H9 (cell line): ENCODE measurements around the gene HECTD3. TPM values are rescaled to one million over a fixed set of nuclear protein-coding genes. Genes with fewer than 3 reads are reported as not detected.

Experiments used
- DNase-seq: peaks from one replicate; pipeline ENCODE4 v3.0.0-alpha.2; 2017
- H2AFZ ChIP-seq: one replicate; pipeline ENCODE4 v1.6.1; 2013; ENCODE audit warnings: mild to moderate bottlenecking, low read length, control low read depth, moderate library complexity
- H2AK5ac ChIP-seq: 2 replicates; pipeline ENCODE4 v1.6.1; 2013; ENCODE audit warnings: low read length, control low read depth, mixed read lengths; ENCODE audit not compliant: insufficient read length
- H2BK120ac ChIP-seq: one replicate; pipeline ENCODE4 v1.6.1; 2013; ENCODE audit warnings: low read depth, mild to moderate bottlenecking, low read length, control low read depth, inconsistent platforms; ENCODE audit not compliant: poor library complexity, severe bottlenecking
- H2BK12ac ChIP-seq: 2 replicates; pipeline ENCODE4 v1.6.1; 2013; ENCODE audit warnings: low read length, control low read depth, mixed read lengths, low read depth; ENCODE audit not compliant: insufficient read length
- H2BK15ac ChIP-seq: 2 replicates; pipeline ENCODE4 v1.6.1; 2013; ENCODE audit warnings: low read depth, low read length, control low read depth
- H2BK20ac ChIP-seq: one replicate; pipeline ENCODE4 v1.6.1; 2013; ENCODE audit warnings: low read depth, mild to moderate bottlenecking, low read length, control low read depth, inconsistent platforms; ENCODE audit not compliant: poor library complexity, severe bottlenecking
- H2BK5ac ChIP-seq: 2 replicates; pipeline ENCODE4 v1.6.1; 2013; ENCODE audit warnings: low read length, control low read depth, mixed read lengths; ENCODE audit not compliant: insufficient read length
- H3K14ac ChIP-seq: 2 replicates; pipeline ENCODE4 v1.6.1; 2013; ENCODE audit warnings: low read length, control low read depth; ENCODE audit not compliant: insufficient read depth
- H3K18ac ChIP-seq: 2 replicates; pipeline ENCODE4 v1.6.1; 2013; ENCODE audit warnings: low read depth, mild to moderate bottlenecking, mixed read lengths, low read length, control low read depth; ENCODE audit not compliant: insufficient read length
- H3K23ac ChIP-seq: 2 replicates; pipeline ENCODE4 v1.6.1; 2013; ENCODE audit warnings: low read length, control low read depth, mixed read lengths, low read depth; ENCODE audit not compliant: insufficient read length
- H3K23me2 ChIP-seq: 2 replicates; pipeline ENCODE4 v1.6.1; 2013; ENCODE audit warnings: low read depth, mild to moderate bottlenecking, mixed read lengths, low read length, control low read depth; ENCODE audit not compliant: insufficient read length, poor library complexity, severe bottlenecking
- H3K27ac ChIP-seq: 2 replicates; pipeline ENCODE4 v1.5.1; 2013; ENCODE audit warnings: low read length, control low read depth, mixed read lengths, low read depth; ENCODE audit not compliant: insufficient read length
- H3K27me3 ChIP-seq: 2 replicates; pipeline ENCODE4 v1.6.1; 2013; ENCODE audit warnings: low read length, control low read depth, inconsistent platforms; ENCODE audit not compliant: insufficient read depth
- H3K4ac ChIP-seq: 2 replicates; pipeline ENCODE4 v1.6.1; 2013; ENCODE audit warnings: low read depth, mild to moderate bottlenecking, control low read depth, inconsistent platforms, low read length, moderate library complexity
- H3K4me1 ChIP-seq: 2 replicates; pipeline ENCODE4 v1.6.1; 2013; ENCODE audit warnings: low read length, control low read depth, inconsistent platforms; ENCODE audit not compliant: insufficient read depth
- H3K4me2 ChIP-seq: 2 replicates; pipeline ENCODE4 v1.6.1; 2013; ENCODE audit warnings: low read length, control low read depth, mixed read lengths; ENCODE audit not compliant: insufficient read length, insufficient read depth
- H3K56ac ChIP-seq: 2 replicates; pipeline ENCODE4 v1.6.1; 2013; ENCODE audit warnings: low read depth, mild to moderate bottlenecking, mixed read lengths, low read length, control low read depth; ENCODE audit not compliant: insufficient read length
- H3K79me1 ChIP-seq: 2 replicates; pipeline ENCODE4 v1.6.1; 2013; ENCODE audit warnings: low read depth, mild to moderate bottlenecking, moderate library complexity, low read length, control low read depth, inconsistent platforms; ENCODE audit not compliant: insufficient read depth, poor library complexity, severe bottlenecking
- H3K79me2 ChIP-seq: 2 replicates; pipeline ENCODE4 v1.6.1; 2013; ENCODE audit warnings: low read length, control low read depth, inconsistent platforms; ENCODE audit not compliant: insufficient read depth
- H3K9ac ChIP-seq: 2 replicates; pipeline ENCODE4 v1.6.1; 2013; ENCODE audit warnings: low read length, control low read depth, mixed read lengths; ENCODE audit not compliant: insufficient read length; ENCODE audit errors: extremely low read depth
- H3K9me3 ChIP-seq: one replicate; pipeline ENCODE4 v1.6.1; 2013; ENCODE audit warnings: low read depth, low read length, inconsistent platforms; ENCODE audit not compliant: control insufficient read depth
- H3T11ph ChIP-seq: one replicate; pipeline ENCODE4 v1.6.1; 2013; ENCODE audit warnings: mild to moderate bottlenecking, low read length, control low read depth, inconsistent platforms
- H4K20me1 ChIP-seq: one replicate; pipeline ENCODE4 v1.6.1; 2013; ENCODE audit not compliant: control insufficient read depth, insufficient read length, insufficient read depth
- H4K5ac ChIP-seq: 2 replicates; pipeline ENCODE4 v1.6.1; 2013; ENCODE audit warnings: low read depth, mild to moderate bottlenecking, mixed read lengths, low read length, control low read depth; ENCODE audit not compliant: insufficient read length
- H4K8ac ChIP-seq: replicated peaks from 2 replicates; pipeline ENCODE4 v1.6.1; 2013; ENCODE audit warnings: low read length, control low read depth, mixed read lengths, low read depth; ENCODE audit not compliant: insufficient read length
- H4K91ac ChIP-seq: 2 replicates; pipeline ENCODE4 v1.6.1; 2013; ENCODE audit warnings: low read depth, mild to moderate bottlenecking, moderate library complexity, mixed read lengths, low read length, control low read depth; ENCODE audit not compliant: insufficient read length
- H3K27ac Mint-ChIP-seq, 3 experiments: 2 replicates in 2 of 3; 3 replicates in 1 of 3; pipeline ENCODE4 v1.8.0; 2020 to 2021; ENCODE audit warnings: mixed read lengths in 3 of 3, mild to moderate bottlenecking in 1 of 3, moderate library complexity in 1 of 3
- H3K27me3 Mint-ChIP-seq: 2 replicates; pipeline ENCODE4 v1.8.0; 2021; ENCODE audit warnings: low read depth, mild to moderate bottlenecking, moderate library complexity, mixed read lengths
- H3K36me3 Mint-ChIP-seq, 3 experiments: 2 replicates in 2 of 3; 3 replicates in 1 of 3; pipeline ENCODE4 v1.8.0; 2020 to 2021; ENCODE audit warnings: low read depth in 3 of 3, mixed read lengths in 3 of 3; ENCODE audit not compliant: insufficient read depth in 1 of 3
- H3K4me1 Mint-ChIP-seq, 2 experiments: 2 replicates each; pipeline ENCODE4 v1.8.0; 2020; ENCODE audit warnings: mixed read lengths in 2 of 2
- H3K4me3 Mint-ChIP-seq, 2 experiments: 2 replicates in 1 of 2; 3 replicates in 1 of 2; pipeline ENCODE4 v1.8.0; 2020 to 2021; ENCODE audit warnings: mild to moderate bottlenecking in 2 of 2, mixed read lengths in 2 of 2, moderate library complexity in 1 of 2
- H3K9me3 Mint-ChIP-seq, 2 experiments: 2 replicates in 1 of 2; 3 replicates in 1 of 2; pipeline ENCODE4 v1.8.0; 2020; ENCODE audit warnings: mild to moderate bottlenecking in 2 of 2, mixed read lengths in 2 of 2, moderate library complexity in 1 of 2
- WGBS: extraction: QIAGEN DNeasy Blood & Tissue Kit; methylation state at CpG from one replicate; pipeline ENCODE4 v1.1.7; 2013; ENCODE audit warnings: missing lambda C conversion rate, low lambda C conversion rate, mixed read lengths; ENCODE audit not compliant: insufficient read length; ENCODE audit errors: extremely low coverage; 5-methylcytosine and 5-hydroxymethylcytosine counted together
- total RNA-seq: library from RNA; stranded (reverse); gene quantifications from 2 replicates; pipeline ENCODE4 v1.2.1, GENCODE V29; 2021
- TF ChIP-seq, protein P1 (sequence below): fragments of 200-600 bp; sonication (generic); conservative IDR thresholded peaks from 3 replicates; pipeline ENCODE4 v1.8.0; 2021; ENCODE audit warnings: antibody characterized with exemption, mild to moderate bottlenecking

Gene HECTD3
- total RNA-seq, 1 experiment from 2014 or later, result 36.0 TPM

- no peaks in the 10 kb centered on the region for H4K20me1 ChIP-seq
These were observed 34.9 kb downstream of the HECTD3 start for GRCh38 chr1:44976252-44976651.

More at GRCh38 chr1:44976252-44976651, 34.9 kb downstream of the HECTD3 start:
- H3K79me1 ChIP-seq, result no peaks in the 10 kb centered on the region
- DNase-seq, result no peak
- H3K79me2 ChIP-seq, result no peaks in the 10 kb centered on the region
- no peak overlapping the region for H3K27ac ChIP-seq
- no peak overlapping the region for H3K23ac ChIP-seq
- no peak overlapping the region for H3K4me2 ChIP-seq
- WGBS, result no CpG with 5 or more reads among the region's 2 CpGs
- H4K8ac ChIP-seq, result no peak overlapping the region
- Mint-ChIP-seq H3K36me3 (peaks cover 32 to 55% (median 49%) of the 10 kb centered on the region in 3 experiments), H3K4me1 (no peaks in the 10 kb centered on the region), H3K9me3 (peaks cover 2 to 13% of the 10 kb centered on the region in 2 experiments; a peak in 2 of 5 replicates), H3K27me3 (no peaks in the 10 kb centered on the region), H3K27ac (no peak overlapping the region), H3K4me3 (no peak overlapping the region)
- no peak overlapping the region for H3K4ac ChIP-seq
- no peaks in the 10 kb centered on the region for H3K4me1 ChIP-seq
- H3K27me3 ChIP-seq, result no peaks in the 10 kb centered on the region
- no peak overlapping the region for H2BK20ac ChIP-seq
- no peak overlapping the region for H2AFZ ChIP-seq
- no peaks in the 10 kb centered on the region for H3K9me3 ChIP-seq
- no peak overlapping the region for H2BK12ac ChIP-seq
- H2BK5ac ChIP-seq, result no peak overlapping the region
- no peak overlapping the region for H4K5ac ChIP-seq
- H2BK120ac ChIP-seq, result no peak overlapping the region
- TF ChIP-seq, protein P1, sequence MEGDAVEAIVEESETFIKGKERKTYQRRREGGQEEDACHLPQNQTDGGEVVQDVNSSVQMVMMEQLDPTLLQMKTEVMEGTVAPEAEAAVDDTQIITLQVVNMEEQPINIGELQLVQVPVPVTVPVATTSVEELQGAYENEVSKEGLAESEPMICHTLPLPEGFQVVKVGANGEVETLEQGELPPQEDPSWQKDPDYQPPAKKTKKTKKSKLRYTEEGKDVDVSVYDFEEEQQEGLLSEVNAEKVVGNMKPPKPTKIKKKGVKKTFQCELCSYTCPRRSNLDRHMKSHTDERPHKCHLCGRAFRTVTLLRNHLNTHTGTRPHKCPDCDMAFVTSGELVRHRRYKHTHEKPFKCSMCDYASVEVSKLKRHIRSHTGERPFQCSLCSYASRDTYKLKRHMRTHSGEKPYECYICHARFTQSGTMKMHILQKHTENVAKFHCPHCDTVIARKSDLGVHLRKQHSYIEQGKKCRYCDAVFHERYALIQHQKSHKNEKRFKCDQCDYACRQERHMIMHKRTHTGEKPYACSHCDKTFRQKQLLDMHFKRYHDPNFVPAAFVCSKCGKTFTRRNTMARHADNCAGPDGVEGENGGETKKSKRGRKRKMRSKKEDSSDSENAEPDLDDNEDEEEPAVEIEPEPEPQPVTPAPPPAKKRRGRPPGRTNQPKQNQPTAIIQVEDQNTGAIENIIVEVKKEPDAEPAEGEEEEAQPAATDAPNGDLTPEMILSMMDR, result no peak
- no peak overlapping the region for H2AK5ac ChIP-seq
- H4K91ac ChIP-seq, result no peak overlapping the region
- H3K9ac ChIP-seq, result no peak overlapping the region
- H3K23me2 ChIP-seq, result no peaks in the 10 kb centered on the region
- no peak overlapping the region for H3K18ac ChIP-seq
- H2BK15ac ChIP-seq, result no peak overlapping the region
- H3K14ac ChIP-seq, result no peak overlapping the region
- no peak overlapping the region for H3T11ph ChIP-seq
- no peak overlapping the region for H3K56ac ChIP-seq
